HG02588 (cell line): ENCODE data around the gene HDDC2.
"Not testable (repeated sequence)": the region's sequence is repeated elsewhere in the genome, so short reads cannot be mapped to it uniquely, and the experiment has no call there.

Experiments
- ATAC-seq: cut with Tn5 transposase; IDR thresholded peaks from one replicate; pipeline ENCODE4 v1.9.1; 2021; ENCODE audit warnings: mild to moderate bottlenecking, moderate library complexity; ENCODE audit not compliant: unreplicated experiment

The HDDC2 gene

DNA sequence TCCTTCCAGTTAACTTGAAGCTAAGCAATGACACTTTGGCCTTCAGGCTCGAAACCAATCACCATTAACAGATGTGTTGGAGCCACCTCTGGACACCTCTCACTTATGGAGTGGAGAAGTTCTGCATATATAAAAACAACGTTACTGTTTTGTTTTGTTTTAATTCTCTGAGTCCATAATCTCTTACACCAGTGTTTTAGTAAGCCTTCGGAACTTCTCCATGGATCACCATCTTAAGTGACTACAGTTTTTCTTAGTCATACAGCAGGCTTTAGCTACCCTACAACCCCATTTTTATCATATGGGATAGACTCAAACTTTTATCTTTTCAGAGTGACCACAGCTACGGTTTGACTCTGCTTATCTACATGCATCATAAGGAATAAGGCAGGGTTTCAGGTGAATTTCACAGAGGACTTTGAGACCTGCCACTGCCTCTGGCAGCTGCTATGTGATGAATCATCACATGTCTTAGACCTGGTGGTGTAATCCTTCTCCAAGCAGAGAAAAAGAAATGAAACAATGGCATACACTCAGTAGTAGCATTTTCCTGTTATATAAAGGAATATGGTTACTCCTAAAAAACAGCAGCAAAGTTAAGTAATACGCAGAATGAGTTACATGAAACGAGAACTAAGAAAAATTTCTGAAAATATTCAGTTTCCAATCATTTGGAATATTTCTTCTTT, 5.5 kb upstream of the HDDC2 start:
- ATAC-seq: no peak

DNA sequence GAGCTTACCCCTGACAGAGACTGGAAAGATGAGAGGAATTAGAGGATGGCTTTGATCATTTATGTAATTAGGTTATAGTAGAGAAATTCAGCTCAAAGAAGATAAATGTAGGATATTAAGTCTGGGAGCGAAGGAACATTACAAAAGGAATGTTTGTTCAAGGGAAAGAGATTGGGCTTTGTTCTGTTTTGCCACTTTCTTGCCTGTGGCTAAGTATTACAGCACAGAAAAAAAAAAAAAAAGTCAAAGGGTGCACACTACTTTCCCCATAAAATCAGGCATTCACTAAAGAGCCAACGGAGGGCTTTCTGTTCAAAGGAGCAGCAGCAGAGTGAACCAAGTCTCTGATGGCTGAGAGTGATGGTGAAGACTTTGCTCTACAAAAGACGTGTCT, 5.0 kb upstream of the HDDC2 start:
- ATAC-seq: no peak

DNA sequence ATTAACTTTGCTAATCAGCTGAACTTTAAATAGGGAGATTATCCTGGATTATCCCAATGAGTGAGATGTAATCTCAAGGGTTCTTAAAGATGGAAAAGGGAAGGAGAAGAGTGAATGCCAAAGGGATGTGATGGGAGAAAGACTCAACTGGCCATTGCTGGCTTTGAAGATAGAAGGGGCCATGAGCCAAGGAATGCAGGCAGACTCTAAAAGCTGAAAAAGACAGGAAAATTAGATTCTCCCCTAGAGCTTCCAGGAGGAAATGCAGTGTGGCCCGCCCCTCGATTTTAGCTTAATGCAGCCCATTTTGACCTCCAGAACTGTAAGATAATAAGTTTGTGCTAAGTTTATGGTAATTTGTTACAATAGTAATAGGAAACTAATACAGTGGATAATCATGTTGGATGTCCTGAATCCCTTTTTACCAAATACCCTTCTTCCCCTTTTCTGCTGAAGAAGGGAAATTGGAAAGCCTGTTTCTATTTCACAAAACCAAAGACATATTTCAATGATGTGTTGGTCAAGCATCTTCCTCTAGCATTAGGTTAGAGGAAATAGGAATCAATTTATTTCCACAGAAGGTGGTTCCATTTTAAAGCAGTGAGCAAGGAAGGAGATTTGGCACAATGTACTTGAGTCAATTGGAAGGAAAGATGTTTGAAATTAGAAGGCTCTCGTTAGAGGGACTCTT, 3.3 kb upstream of the HDDC2 start:
- ATAC-seq: no peak

DNA sequence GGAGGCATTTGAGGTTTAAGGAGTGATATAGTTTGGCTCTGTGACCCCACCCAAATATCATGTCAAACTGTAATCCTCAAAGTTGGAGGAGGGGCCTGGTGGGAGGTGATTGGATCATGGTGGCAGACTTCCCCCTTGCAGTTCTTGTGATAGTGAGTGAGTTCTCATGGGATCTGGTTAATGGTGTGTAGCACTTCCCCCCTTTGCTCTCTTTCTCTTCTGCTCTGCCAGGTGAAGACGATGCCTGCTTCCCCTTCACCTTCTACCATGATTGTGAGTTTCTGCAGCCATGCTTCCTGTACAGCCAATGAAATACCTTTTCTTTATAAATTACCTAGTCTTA, 1.7 kb upstream of the HDDC2 start:
- no peak for ATAC-seq

DNA sequence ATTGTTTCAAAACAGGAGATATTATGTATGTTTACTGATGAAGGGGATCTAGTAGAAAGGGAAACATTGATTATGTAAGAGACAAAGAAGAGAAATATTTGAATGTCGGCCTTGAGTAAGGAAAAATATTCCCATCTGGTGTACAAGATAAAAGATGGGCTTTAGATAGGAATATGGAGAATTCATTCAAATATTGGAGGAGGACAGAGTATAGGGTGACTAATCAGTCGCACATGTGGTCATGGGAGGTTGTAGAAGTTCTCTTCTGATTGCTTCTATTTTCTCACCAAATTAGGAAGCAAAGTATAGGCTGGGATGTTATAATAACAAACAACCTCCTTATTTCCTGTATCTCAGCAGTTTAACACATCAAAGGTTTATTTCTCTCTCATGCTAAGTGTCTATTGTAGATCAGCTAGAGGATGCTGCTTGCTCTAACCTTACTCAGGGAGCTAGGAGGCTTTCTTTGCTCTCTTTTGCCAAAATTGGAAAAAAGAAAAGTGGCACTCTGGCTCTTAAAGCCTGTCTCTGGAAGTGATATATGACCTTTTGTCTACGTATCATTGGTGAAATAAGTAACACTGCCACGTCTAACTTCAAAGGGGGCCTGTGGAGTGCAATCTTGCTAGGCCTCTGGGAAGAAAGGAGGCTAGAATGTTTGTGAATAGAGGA, 1.2 kb upstream of the HDDC2 start:
- ATAC-seq: no peak

DNA sequence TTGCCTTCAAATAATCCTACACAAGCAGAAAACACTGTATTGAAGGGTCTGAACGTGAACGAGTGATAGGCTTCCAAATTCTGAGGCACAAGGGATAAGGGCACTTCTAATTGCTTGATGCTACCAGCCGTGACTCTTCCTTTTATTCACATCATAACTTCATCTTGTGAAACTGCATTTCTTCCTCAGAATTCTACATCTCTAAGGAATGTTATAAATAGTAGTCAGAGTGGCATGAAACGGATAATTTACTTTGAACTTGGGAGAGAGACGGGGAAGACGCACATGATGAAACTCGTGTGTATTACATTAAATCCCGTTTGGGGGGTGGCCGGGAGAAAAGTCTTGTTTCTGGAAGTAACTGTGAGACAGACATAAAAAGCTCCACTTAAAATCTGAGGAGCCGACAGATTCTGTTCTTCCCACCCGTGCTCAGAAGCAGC, 754 bp downstream of the HDDC2 start:
- no peak for ATAC-seq

DNA sequence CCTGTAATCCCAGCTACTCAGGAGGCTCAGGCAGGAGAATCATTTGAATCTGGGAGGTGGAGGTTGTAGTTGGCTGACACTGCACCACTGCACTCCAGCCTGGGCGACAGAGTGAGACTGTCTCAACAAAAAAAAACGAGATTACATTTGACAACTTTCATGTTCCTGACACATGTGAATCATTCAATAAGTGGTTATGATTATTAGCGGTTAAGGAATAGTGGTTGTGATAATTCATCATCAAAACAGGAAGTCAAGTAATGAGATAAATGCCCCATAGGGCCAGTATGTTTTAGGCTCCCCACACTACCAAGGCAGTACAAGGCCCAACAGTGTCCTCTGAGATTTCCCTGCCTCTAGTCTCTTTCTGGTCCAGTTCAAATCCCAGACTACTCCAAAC, 2.5 kb downstream of the HDDC2 start:
- no peak for ATAC-seq

DNA sequence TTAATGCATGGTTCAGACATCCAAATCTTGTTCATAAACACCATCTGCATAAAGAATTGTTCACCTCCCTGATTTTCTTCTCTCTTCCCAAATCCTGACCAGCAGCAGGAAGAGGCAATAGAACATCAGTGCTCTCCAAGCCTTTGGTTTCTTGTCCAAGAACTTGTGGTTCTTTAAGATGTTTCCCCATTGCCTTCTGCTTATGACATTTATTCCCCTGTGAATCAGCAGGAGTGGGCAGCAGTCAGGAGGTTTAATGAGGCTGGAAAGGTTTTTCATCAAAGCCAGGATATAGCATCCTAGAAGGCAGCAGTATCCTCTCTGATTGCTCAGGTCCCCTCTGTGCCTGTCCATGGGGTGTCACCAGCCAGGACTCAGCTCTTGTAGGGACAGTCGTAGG, 5.3 kb downstream of the HDDC2 start:
- ATAC-seq: no peak

DNA sequence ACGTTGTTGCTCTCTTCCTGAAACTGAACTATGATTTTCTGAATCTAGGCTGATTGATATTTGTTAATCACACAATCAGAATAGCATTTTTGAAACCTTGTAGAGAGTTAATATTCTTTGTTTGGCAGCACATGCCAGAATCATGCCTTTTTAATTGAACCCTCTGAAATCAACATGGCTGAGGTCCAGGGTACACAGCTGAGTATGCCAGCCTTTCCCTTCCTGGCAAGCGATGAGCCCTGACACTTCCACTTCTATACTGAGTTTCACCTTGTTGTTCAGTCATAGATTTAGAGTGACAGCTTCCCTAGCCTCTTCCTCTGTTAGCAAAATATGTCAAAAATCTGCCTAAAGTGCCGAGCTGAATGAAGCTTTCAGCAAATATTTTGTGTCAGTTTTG, 6.8 kb downstream of the HDDC2 start:
- no peak for ATAC-seq

DNA sequence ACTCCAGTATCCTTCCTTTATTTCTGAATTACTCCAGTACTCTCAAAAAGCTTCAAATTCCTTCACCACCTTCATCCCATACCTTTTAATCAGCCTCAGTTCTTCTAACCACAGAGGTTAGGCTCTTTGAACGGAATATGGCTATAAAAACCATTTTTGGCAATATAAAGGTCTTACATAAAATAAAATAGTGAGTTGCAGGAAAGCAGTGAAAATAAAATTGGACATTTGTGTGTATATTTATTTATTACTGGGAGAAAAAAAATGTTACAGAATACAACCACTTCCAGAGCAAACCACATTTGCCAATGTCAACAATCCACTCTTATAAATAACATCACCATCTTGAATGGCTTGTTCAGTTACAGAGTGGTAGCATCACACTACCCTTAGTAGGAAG, 7.7 kb downstream of the HDDC2 start:
- no peak for ATAC-seq

DNA sequence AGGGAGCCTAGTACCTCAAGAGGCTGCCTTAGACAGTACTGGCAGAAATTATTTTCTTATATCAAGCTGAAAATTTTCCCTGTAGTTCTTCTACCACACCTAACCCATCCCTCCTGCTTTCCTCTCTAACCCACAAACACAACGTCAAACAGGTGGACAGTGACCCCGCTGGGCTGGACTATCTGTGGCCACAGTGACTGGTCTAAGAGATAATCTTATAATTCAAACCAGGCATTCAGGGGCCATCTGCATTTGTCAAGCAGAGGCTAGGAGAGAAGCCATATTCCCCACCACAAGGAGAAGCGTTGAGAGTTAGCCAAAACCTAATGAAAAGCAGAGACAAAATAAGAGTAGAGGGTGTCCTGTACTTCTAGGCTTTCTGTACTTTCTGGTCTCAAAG, 8.2 kb downstream of the HDDC2 start:
- no peak for ATAC-seq

DNA sequence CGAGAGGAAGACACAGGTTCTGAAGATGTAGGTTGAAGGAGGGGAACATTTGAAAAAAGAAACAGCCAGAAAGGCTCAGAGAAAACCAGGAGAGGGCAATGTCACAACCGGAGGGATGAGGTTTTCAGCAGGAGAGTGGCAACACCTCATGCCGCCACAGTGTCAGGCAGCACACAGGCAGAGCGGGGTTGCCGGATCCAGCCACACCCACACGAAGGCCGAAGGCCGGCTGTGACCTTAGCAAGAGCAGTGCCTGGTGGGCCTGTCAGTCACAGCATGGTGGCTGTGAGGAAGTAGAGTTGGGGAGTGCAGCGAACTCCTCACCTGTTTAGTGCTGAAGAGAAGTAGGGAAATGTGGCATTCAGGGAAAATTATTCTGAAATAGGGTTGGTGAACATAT, 14.0 kb downstream of the HDDC2 start:
- no peak for ATAC-seq

DNA sequence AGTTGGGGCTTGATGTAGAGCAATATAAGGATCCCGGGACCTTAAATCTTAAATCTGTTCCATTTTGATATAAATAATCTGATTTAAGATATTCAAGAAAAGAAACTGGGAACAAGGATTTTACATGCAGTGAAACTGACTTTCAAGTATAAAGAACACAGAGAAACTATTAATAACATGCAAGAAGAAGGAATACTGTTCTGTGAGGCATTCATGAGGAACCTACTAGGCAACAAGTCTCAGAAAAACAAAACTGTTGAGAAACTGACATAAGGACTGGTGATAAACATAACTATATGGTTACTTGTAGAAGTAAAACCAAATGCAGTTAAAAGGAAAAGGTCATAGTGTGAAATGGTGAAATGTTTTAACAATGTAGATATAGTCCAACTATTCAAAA, 15.8 kb downstream of the HDDC2 start:
- ATAC-seq: no peak

DNA sequence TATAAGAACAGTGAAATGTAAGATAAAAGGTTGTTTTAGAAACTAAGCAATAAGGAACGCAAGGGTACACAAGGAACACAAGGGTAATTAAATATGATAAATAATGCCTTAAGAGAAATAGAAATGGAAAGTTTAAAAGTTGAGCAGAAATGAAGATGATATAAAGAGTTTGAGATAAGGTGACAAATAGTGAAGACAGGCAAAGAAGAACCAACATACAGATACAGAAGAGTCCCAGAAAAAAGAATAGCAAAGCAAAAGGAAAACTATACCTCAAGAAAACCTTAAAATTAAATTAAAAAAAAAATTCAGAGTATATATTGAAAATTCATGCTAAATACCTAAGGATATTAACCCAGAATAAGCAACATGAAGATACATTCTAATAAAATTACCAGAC, 16.4 kb downstream of the HDDC2 start:
- no peak for ATAC-seq

DNA sequence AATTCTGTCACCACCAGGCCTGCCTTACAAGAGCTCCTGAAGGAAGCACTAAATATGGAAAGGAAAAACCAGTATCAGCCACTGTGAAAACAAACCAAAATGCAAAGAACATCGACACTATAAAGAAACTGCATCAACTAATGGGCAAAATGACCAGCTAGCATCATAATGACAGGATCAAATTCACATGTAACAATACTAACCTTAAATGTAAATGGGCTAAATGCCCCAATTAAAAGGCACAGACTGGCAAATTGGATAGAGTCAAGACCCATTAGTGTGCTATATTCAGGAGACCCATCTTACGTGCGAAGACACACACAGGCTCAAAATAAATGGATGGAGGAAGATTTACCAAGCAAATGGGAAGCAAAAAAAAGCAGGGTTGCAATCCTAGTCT, 19.3 kb downstream of the HDDC2 start:
- not testable (repeated sequence) for ATAC-seq

DNA sequence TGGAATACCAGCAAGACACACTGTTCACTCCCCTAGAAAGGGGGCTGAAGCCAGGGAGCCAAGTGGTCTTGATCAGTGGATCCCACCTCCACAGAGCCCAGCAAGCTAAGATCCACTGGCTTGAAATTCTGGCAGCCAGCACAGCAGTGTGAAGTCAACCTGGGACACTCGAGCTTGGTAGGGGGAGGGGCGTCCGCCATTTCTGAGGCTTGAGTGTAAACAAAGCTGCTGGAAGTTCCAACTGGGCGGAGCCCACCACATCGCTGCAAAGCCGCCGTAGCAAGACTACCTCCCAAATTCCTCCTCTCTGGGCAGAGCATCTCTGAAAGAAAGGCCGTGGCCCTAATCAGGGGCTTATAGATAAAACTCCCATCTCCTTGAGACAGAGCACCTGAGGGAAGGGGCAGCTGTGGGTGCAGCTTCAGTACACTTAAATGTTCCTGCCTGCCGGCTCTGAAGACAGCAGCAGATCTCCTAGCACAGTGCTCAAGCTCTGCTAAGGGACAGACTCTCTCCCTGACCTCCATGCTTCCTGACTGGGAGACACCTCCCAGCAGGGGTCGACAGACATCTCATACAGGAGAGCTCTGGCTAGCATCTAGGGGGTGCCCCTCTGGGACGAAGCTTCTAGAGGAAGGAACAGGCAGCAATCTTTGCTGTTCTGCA, 21.3 kb downstream of the HDDC2 start:
- ATAC-seq: not testable (repeated sequence)

DNA sequence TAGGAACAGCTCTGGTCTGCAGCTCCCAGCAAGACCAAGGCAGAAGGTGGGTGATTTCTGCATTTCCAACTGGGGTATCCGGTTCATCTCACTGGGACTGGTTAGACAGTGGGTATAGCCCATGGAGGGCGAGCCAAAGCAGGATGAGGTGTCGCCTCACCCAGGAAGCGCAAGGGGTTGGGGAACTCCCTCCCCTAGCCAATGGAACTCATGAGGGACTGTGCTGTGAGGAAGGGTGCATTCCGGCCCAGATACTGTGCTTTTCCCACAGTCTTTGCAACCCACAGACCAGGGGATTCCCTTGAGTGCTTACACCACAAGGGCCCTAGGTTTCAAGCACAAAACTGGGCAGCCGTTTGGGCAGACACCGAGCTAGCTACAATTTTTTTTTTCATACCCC, 21.8 kb downstream of the HDDC2 start:
- no peak for ATAC-seq

DNA sequence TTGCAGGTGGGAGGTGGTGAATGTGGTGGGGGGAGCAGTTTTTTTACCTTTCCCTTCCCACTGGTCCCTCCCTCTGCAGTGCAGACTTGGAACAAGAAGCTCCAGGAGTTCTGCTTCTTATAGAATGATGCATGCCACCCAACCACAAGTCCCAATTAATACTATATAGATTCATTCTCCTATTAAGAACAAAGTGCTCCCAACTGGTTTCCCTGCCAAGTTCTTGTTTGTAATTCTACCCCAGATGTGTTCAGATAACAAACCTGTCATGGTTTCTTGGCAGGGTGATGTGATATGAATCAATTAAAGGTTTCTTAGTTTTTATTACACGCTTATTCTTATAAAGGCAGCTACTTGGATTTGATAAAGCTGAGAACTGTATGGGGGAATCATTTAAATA, 23.9 kb downstream of the HDDC2 start:
- no peak for ATAC-seq

DNA sequence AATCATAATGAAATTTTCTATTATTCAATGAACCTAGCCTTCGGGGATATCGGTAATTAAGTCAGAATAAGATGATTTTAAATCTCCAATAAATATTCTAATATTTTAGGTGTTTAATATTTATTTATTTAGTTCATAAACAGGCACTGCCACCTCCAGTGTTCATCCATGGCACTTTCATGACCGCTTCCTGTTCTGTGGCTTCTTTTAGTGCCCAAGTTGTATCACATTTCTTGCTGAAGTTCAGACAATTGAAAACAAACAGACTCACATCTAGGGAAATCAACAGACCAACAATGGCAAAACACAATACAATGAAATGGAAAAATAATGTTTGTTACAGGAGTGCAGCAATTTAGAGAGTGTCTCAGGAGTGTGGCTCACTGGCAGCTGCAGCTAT, 26.0 kb downstream of the HDDC2 start:
- ATAC-seq: no peak

DNA sequence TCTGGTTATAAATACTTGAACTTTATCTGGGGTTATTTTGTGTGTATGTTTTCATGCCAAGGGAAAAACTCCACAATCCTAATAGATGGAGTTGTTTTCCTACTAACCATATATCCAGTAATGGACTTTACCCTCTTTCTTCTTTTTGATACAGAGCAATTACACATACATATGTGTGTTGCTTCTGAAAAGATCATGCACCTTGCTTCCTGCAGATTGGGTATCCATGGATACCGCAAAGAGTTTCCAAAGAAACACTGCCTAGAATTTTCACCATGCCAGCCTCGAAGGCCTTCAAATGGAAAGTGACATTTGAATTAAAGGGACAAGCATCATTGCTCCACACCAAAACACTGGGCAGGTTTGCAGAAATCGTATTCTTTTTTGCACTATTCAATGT, 26.8 kb downstream of the HDDC2 start:
- ATAC-seq: no peak

DNA sequence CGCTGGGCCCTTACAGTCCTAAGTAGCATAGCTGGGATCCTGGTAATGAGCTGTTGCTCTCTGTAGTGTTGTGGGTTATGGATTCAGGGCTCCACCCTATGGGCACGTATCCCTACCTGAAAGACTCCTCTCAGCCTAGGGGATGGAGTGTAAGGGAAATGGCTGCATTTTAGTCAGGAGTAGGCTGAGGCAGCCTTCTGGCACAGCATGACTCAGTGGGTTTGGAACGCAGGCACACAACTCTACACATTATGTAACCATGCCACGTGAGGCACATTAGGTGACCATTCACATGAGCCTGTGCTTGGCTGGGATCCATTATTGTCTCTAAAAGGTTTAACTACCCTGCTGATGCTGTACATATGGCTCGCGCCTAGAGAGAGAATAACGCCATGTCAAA, 27.8 kb downstream of the HDDC2 start:
- ATAC-seq: no peak

DNA sequence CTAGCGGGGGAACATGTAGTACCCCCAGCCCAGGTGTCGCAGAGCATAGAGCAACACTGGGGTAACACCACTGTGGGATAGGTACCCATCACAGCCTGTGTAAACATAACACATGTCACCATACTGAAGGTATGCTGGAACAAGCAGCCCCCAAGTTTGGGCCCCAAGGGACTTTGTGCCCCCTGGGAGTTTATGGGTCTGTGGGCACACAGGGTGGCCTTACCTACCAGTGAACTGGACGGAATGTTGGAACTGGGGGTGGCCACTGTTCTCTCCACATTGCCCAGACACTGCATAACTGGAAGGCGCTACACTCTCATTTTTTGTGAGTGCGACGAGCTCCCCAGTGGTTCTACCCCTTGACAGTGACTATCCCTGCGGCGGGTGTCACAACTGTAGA, 28.5 kb downstream of the HDDC2 start:
- ATAC-seq: no peak
